ENCODE data around the gene SLC27A5.
"Not testable (repeated sequence)": the region's sequence is repeated elsewhere in the genome, so short reads cannot be mapped to it uniquely, and the experiment has no call there.

GRCh38 chr19:58539169-58539559 lies 27.4 kb upstream of the SLC27A5 start:
- TF ChIP-seq TEAD2 (CRISPR knock-in tag; IDR thresholded peaks at IDR 0.05); ZNF24 (IDR thresholded peaks at IDR 0.05); EP300 (IDR thresholded peaks at IDR 0.05; ENCODE audit: low read depth in 2 of 2, low read length in 2 of 2); EP300 (CRISPR knock-in tag; IDR thresholded peaks at IDR 0.05; ENCODE audit: borderline replicate concordance); FOXK1 (CRISPR knock-in tag; IDR thresholded peaks at IDR 0.05; ENCODE audit: borderline replicate concordance, low read depth); CBFB (CRISPR knock-in tag; IDR thresholded peaks at IDR 0.05); PTBP1 (IDR thresholded peaks at IDR 0.05; ENCODE audit: low read depth, low read length, poor library complexity, severe bottlenecking); MXD1 (CRISPR knock-in tag; IDR thresholded peaks at IDR 0.05); CBX1 (IDR thresholded peaks at IDR 0.05; ENCODE audit: low read depth); ZNF558 (CRISPR knock-in tag; IDR thresholded peaks at IDR 0.05; ENCODE audit: borderline replicate concordance): not testable (repeated sequence)
- TF ChIP-seq, protein P1, sequence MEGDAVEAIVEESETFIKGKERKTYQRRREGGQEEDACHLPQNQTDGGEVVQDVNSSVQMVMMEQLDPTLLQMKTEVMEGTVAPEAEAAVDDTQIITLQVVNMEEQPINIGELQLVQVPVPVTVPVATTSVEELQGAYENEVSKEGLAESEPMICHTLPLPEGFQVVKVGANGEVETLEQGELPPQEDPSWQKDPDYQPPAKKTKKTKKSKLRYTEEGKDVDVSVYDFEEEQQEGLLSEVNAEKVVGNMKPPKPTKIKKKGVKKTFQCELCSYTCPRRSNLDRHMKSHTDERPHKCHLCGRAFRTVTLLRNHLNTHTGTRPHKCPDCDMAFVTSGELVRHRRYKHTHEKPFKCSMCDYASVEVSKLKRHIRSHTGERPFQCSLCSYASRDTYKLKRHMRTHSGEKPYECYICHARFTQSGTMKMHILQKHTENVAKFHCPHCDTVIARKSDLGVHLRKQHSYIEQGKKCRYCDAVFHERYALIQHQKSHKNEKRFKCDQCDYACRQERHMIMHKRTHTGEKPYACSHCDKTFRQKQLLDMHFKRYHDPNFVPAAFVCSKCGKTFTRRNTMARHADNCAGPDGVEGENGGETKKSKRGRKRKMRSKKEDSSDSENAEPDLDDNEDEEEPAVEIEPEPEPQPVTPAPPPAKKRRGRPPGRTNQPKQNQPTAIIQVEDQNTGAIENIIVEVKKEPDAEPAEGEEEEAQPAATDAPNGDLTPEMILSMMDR (CRISPR knock-in tag; IDR thresholded peaks at IDR 0.05) = not testable (repeated sequence)

All from HepG2 (cell line).